IMR-90 (cell line): ENCODE results near the gene TRAF1. TPM values are rescaled to one million over a fixed set of nuclear protein-coding genes. Genes with fewer than 3 reads are reported as not detected.

ENCODE experiments used
- ATAC-seq: fragments of 200-7000 bp; cut with Tn5 transposase; 2 replicates; pipeline ENCODE4 v1.9.1; 2020; ENCODE audit warnings: low read depth, mild to moderate bottlenecking, moderate library complexity
- BruUV-seq: library from RNA; stranded (reverse); fragments of 400-500 nt; replicated peaks from 2 replicates; lab custom pipeline; 2021; lab: Mats Ljungman, UMichigan
- CTCF ChIA-PET: fragments of 300-600 bp; formaldehyde crosslinking; extraction: SDS; loops from one replicate; lab custom pipeline; 2021; ENCODE audit warnings: antibody characterized with exemption; lab: Yijun Ruan, JAX
- POLR2A ChIA-PET: fragments of 300-600 bp; sonication (Branson Sonifier 250); formaldehyde crosslinking; loops from one replicate; lab custom pipeline; 2022; ENCODE audit warnings: antibody characterized with exemption; ENCODE audit not compliant: unreplicated experiment; lab: Charles Lee
- DNase-seq: peaks from one replicate; pipeline ENCODE4 v3.0.0; 2013
- H2AFZ ChIP-seq: replicated peaks from 2 replicates; pipeline ENCODE3; 2013; ENCODE audit warnings: low read length, mild to moderate bottlenecking; ENCODE audit not compliant: poor library complexity
- H2AK5ac ChIP-seq: 2 replicates; pipeline ENCODE4 v1.6.1; 2013; ENCODE audit warnings: low read depth, low read length, inconsistent platforms
- H2AK9ac ChIP-seq: replicated peaks from 2 replicates; pipeline ENCODE3; 2013; ENCODE audit warnings: mild to moderate bottlenecking, low read depth, low read length, moderate library complexity; ENCODE audit not compliant: poor library complexity
- H2BK120ac ChIP-seq: 2 replicates; pipeline ENCODE4 v1.6.1; 2013; ENCODE audit warnings: low read depth, low read length, inconsistent platforms
- H2BK15ac ChIP-seq: 3 replicates; pipeline ENCODE4 v1.6.1; 2013; ENCODE audit warnings: low read depth, low read length, inconsistent platforms
- H2BK20ac ChIP-seq: 2 replicates; pipeline ENCODE4 v1.6.1; 2013; ENCODE audit warnings: low read depth, mild to moderate bottlenecking, inconsistent platforms, low read length, moderate library complexity
- H2BK5ac ChIP-seq: 2 replicates; pipeline ENCODE4 v1.6.1; 2013; ENCODE audit warnings: mild to moderate bottlenecking, low read depth, low read length, inconsistent platforms; ENCODE audit not compliant: poor library complexity, severe bottlenecking
- H3K14ac ChIP-seq: replicated peaks from 2 replicates; pipeline ENCODE4 v1.6.1; 2013; ENCODE audit warnings: low read depth, low read length, inconsistent platforms
- H3K18ac ChIP-seq: 2 replicates; pipeline ENCODE4 v1.6.1; 2013; ENCODE audit warnings: low read depth, low read length, control low read depth
- H3K23ac ChIP-seq: 2 replicates; pipeline ENCODE4 v1.6.1; 2013; ENCODE audit warnings: low read depth, low read length, inconsistent platforms
- H3K27ac ChIP-seq: 2 replicates; pipeline ENCODE4 v1.5.1; 2013; ENCODE audit warnings: mild to moderate bottlenecking, control low read depth, low read length; ENCODE audit not compliant: insufficient read depth
- H3K27me3 ChIP-seq: 2 replicates; pipeline ENCODE4 v1.6.1; 2013; ENCODE audit warnings: low read length; ENCODE audit not compliant: control insufficient read depth, insufficient read depth
- H3K36me3 ChIP-seq: 2 replicates; pipeline ENCODE4 v1.6.1; 2013; ENCODE audit warnings: low read length, mixed read lengths; ENCODE audit not compliant: control insufficient read depth, insufficient read depth
- H3K4ac ChIP-seq: 2 replicates; pipeline ENCODE4 v1.6.1; 2013; ENCODE audit warnings: low read depth, low read length, inconsistent platforms
- H3K4me1 ChIP-seq: 2 replicates; pipeline ENCODE4 v1.6.1; 2013; ENCODE audit warnings: low read length, mixed read lengths; ENCODE audit not compliant: control insufficient read depth, insufficient read depth
- H3K4me2 ChIP-seq: 2 replicates; pipeline ENCODE4 v1.6.1; 2013; ENCODE audit warnings: low read depth, mild to moderate bottlenecking, control low read depth, low read length, moderate library complexity
- H3K4me3 ChIP-seq: 2 replicates; pipeline ENCODE4 v1.5.1; 2013; ENCODE audit warnings: low read depth, mild to moderate bottlenecking, control low read depth, low read length, moderate library complexity; ENCODE audit not compliant: insufficient read depth
- H3K56ac ChIP-seq: 2 replicates; pipeline ENCODE4 v1.6.1; 2013; ENCODE audit warnings: low read length, inconsistent platforms; ENCODE audit not compliant: insufficient read depth; ENCODE audit errors: extremely low read depth
- H3K79me1 ChIP-seq, 2 experiments: 2 replicates each; pipeline ENCODE4 v1.6.1; 2013; ENCODE audit warnings: low read length in 2 of 2, inconsistent platforms in 1 of 2, low read depth in 1 of 2
- H3K9ac ChIP-seq: 2 replicates; pipeline ENCODE4 v1.6.1; 2013; ENCODE audit warnings: low read depth, low read length, control low read depth
- H3K9me1 ChIP-seq: 2 replicates; pipeline ENCODE4 v1.6.1; 2013; ENCODE audit warnings: low read length, inconsistent platforms; ENCODE audit not compliant: insufficient read depth
- H3K9me3 ChIP-seq: 2 replicates; pipeline ENCODE4 v1.6.1; 2013; ENCODE audit warnings: low read length; ENCODE audit not compliant: control insufficient read depth, insufficient read depth
- H4K20me1 ChIP-seq: 2 replicates; pipeline ENCODE4 v1.6.1; 2013; ENCODE audit warnings: low read length, inconsistent platforms; ENCODE audit not compliant: insufficient read depth
- H4K5ac ChIP-seq: 2 replicates; pipeline ENCODE4 v1.6.1; 2013; ENCODE audit warnings: mild to moderate bottlenecking, low read depth, low read length, control low read depth
- H4K8ac ChIP-seq, 2 experiments: 2 replicates each; pipeline ENCODE4 v1.6.1; 2013; ENCODE audit warnings: low read depth in 2 of 2, low read length in 2 of 2, control low read depth in 1 of 2, inconsistent platforms in 1 of 2
- H4K91ac ChIP-seq: 2 replicates; pipeline ENCODE4 v1.6.1; 2013; ENCODE audit warnings: low read depth, low read length, inconsistent platforms; ENCODE audit not compliant: insufficient read depth
- BHLHE40 ChIP-seq: fragments of 150-350 bp; IDR thresholded peaks from 2 replicates; pipeline ENCODE4 v1.6.1; 2016; ENCODE audit warnings: mild to moderate bottlenecking, low read depth, low read length
- CEBPB ChIP-seq: IDR thresholded peaks from 2 replicates; pipeline ENCODE4 v1.6.1; 2012; ENCODE audit warnings: low read depth, low read length, improper control_type of control experiment
- CHD1 ChIP-seq: IDR thresholded peaks from 2 replicates; pipeline ENCODE4 v1.6.1; 2012; ENCODE audit warnings: low read depth, low read length, improper control_type of control experiment
- ELK1 ChIP-seq: fragments of 150-350 bp; IDR thresholded peaks from 2 replicates; pipeline ENCODE4 v1.6.1; 2016; ENCODE audit warnings: low read depth, mild to moderate bottlenecking, low read length, moderate library complexity, borderline replicate concordance
- MXI1 ChIP-seq: IDR thresholded peaks from 2 replicates; pipeline ENCODE4 v1.6.1; 2012; ENCODE audit warnings: low read depth, mild to moderate bottlenecking, low read length, moderate library complexity, borderline replicate concordance
- NFE2L2 ChIP-seq: fragments of 150-350 bp; IDR thresholded peaks from 2 replicates; pipeline ENCODE4 v1.6.1; 2016; ENCODE audit warnings: low read depth, mild to moderate bottlenecking, low read length
- POLR2A ChIP-seq: IDR thresholded peaks from 2 replicates; pipeline ENCODE4 v1.6.1; 2012; ENCODE audit warnings: mild to moderate bottlenecking, low read depth, low read length
- RAD21 ChIP-seq: IDR thresholded peaks from 2 replicates; pipeline ENCODE4 v1.6.1; 2012; ENCODE audit warnings: low read length, improper control_type of control experiment
- USF2 ChIP-seq: fragments of 150-350 bp; IDR thresholded peaks from 2 replicates; pipeline ENCODE4 v1.6.1; 2017; ENCODE audit warnings: mild to moderate bottlenecking, antibody characterized with exemption, low read length, low read depth
- WGBS, 2 experiments: methylation state at CpG; one replicate each; pipeline versions ENCODE4 v1.1.5 to v1.1.7; 2013; ENCODE audit warnings: missing lambda C conversion rate in 2 of 2; ENCODE audit not compliant: insufficient read length in 1 of 2; ENCODE audit errors: extremely low coverage in 2 of 2; 5-methylcytosine and 5-hydroxymethylcytosine counted together
- dilution Hi-C: fragments of 300-500 bp; cut with HindIII; formaldehyde crosslinking; loops from one replicate; pipeline ENCODE4 v1.14.3; 2018; ENCODE audit warnings: low sequenced_read_pairs; ENCODE audit not compliant: unreplicated experiment
- in situ Hi-C: fragments of 300-500 bp; cut with MboI; formaldehyde crosslinking; loops from 3 replicates; pipeline ENCODE4 v1.14.3; 2019; ENCODE audit warnings: low sequenced_read_pairs, inconsistent platforms, mixed read lengths
- intact Hi-C: fragments of 100-400 bp; cut with micrococcal nuclease; formaldehyde crosslinking; loops from 2 replicates; pipeline ENCODE4 v1.10.0; 2022
- polyA plus RNA-seq, 3 experiments: library from polyadenylated mRNA; depleted of rRNA; stranded (reverse); fragments of >200 nt; gene quantifications; 2 replicates each; pipeline ENCODE4 v1.2.3, GENCODE V29; 2012; ENCODE audit warnings: low replicate concordance in 1 of 3
- total RNA-seq: library from RNA; depleted of rRNA; stranded (reverse); fragments of >200 nt; gene quantifications from 2 replicates; pipeline ENCODE4 v1.2.3, GENCODE V29; 2012

Gene TRAF1
- total and polyA plus RNA-seq, 2 of the 4 experiments (the other 2 are of a cell fraction), result 3.9 to 4.1 TPM

- Histone ChIP-seq H3K18ac (no peak overlapping the region), H3K79me1 (no peaks in the 10 kb centered on the region), H2BK20ac (no peak overlapping the region), H3K27me3 (peaks cover 2% of the 10 kb centered on the region), H3K9ac (no peak overlapping the region), H3K9me1 (peaks cover 3% of the 10 kb centered on the region; the same call in 1 of the 2 replicates), H3K36me3 (no peaks in the 10 kb centered on the region), H4K20me1 (no peaks in the 10 kb centered on the region), H3K23ac (no peak overlapping the region), H2AK5ac (no peak overlapping the region), H3K14ac (no peak overlapping the region), H3K9me3 (no peaks in the 10 kb centered on the region), H3K4me2 (no peak overlapping the region), H4K91ac (no peak overlapping the region), H3K4ac (no peak overlapping the region), H4K5ac (no peak overlapping the region), H4K8ac (no peak overlapping the region), H2AK9ac (no peak overlapping the region), H2BK15ac (no peak overlapping the region), H2BK5ac (no peak overlapping the region), H3K4me1 (peaks cover 4% of the 10 kb centered on the region; the same call in 1 of the 2 replicates), H3K4me3 (no peak overlapping the region), H3K56ac (no peak overlapping the region), H2AFZ (no peak overlapping the region), H2BK120ac (no peak overlapping the region), H3K27ac (no peak overlapping the region)
- no CpG with 5 or more reads among the region's 3 CpGs for WGBS, 2 experiments
- no peak for ATAC-seq
- no TSS peak for BruUV-seq
- ChIA-PET POLR2A (no interaction called here), CTCF (interaction anchor here (1.4 kb wide), 1 partner anchor 31 kb away, joined by 5 read pairs; no protein-coding TSS in a partner anchor)
- no peak for DNase-seq
- dilution Hi-C loops, result no loop called here
- TF ChIP-seq RAD21 (no peak), BHLHE40 (no peak), NFE2L2 (no peak), CHD1 (no peak), ELK1 (no peak), CEBPB (no peak), MXI1 (no peak), USF2 (no peak), POLR2A (no peak)
- in situ Hi-C loops, result no loop called here
- intact Hi-C loops, result no loop called here
Observed at GRCh38 chr9:120885457-120885856, 41.1 kb downstream of the TRAF1 start.
